Retinal pigment epithelial cell (primary cell): ENCODE results near the gene ADAMTS17.

Source experiments
- DNase-seq: peaks from one replicate; pipeline ENCODE4 v3.0.0-alpha.2; 2010; ENCODE audit warnings: low read depth
- H3K4me3 ChIP-seq: 2 replicates; pipeline ENCODE4 v1.5.1; 2011; ENCODE audit warnings: mild to moderate bottlenecking, low read length, control low read depth, moderate library complexity
- TF ChIP-seq, protein P1 (sequence below): conservative IDR thresholded peaks from 2 replicates; pipeline ENCODE4 v1.5.1; 2011; ENCODE audit warnings: low read depth, low read length, control low read depth, inconsistent platforms

ADAMTS17 gene

DNA sequence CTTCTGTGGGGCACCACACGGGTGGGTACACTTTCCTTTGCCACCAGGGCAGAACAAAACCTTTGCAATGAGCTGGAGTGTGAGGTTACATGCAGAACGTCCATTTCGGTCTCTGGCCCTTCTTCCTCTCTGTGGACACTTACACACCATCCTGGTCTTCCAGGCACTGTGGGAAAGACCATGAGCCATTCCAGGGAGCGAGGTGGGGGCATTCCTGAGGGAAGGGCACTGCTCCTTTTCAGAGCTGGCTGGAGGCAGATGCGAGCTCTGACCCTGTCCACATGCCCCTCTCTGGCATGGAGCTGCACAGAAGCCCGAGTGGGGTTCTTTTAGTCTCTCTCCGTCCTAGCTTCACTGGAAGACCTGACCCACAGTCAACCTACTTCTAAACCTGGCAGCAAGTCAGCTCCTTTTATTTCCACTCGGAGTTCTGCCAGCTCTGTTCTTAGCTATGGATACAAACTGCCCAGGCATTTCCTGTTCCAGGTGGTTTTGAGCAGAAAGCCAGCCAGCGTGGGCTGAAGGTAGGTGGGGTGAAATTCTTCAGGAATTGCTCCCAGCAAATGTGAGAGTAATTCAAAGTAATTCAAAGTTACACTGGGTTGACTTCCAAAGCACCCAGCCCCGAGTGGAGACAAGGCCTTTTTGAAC is 281.4 kb downstream of the ADAMTS17 start:
- no peak overlapping the region for H3K4me3 ChIP-seq
- TF ChIP-seq, protein P1, sequence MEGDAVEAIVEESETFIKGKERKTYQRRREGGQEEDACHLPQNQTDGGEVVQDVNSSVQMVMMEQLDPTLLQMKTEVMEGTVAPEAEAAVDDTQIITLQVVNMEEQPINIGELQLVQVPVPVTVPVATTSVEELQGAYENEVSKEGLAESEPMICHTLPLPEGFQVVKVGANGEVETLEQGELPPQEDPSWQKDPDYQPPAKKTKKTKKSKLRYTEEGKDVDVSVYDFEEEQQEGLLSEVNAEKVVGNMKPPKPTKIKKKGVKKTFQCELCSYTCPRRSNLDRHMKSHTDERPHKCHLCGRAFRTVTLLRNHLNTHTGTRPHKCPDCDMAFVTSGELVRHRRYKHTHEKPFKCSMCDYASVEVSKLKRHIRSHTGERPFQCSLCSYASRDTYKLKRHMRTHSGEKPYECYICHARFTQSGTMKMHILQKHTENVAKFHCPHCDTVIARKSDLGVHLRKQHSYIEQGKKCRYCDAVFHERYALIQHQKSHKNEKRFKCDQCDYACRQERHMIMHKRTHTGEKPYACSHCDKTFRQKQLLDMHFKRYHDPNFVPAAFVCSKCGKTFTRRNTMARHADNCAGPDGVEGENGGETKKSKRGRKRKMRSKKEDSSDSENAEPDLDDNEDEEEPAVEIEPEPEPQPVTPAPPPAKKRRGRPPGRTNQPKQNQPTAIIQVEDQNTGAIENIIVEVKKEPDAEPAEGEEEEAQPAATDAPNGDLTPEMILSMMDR, result no peak
- DNase-seq, result peak; percentile 22

- H3K4me3 ChIP-seq, result no peak overlapping the region
- TF ChIP-seq, protein P1, result no peak
- no peak for DNase-seq
Observed at GRCh38 chr15:100059521-100059920, 282.3 kb downstream of the ADAMTS17 start.

DNA sequence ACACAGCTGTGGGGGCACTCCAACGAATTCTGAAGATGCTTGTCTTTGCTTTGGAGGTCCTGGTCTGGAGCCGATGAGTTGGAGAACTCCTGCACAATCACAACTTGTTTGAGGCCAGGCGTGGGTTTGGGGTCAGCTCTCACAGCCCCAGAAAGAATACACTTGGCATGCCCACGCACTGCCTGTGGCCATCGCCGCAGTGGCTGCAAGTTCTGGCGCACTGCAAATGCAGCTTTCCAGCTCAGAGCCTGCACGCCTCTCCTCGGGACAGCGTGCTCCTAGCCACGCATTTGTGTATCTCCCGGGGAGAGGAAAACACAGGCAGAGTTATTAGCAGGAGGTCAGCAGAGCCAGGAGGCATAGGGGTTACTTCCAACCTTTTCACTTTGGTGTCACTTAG is 282.7 kb downstream of the ADAMTS17 start:
- TF ChIP-seq, protein P1, result no peak
- DNase-seq, result no peak

DNA sequence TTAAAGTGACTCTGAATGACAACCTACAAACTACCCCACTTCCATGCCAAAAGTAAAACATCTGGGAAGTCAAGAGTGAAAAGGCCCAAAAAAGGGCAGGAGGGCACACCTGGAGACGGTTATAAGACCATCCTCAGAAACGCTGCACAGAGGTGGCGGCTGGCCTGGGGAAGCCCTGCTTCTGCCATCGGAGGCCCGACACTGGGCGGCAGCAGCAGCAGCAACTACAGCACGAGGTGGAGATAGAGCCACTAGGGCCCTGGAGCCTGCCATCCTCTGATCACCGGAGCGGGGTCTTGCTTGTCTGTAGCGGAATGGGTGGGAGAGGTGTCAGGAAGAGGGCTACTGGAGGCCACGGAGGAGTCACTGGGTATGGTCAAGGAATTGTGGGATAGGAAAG is 283.3 kb downstream of the ADAMTS17 start:
- no peak overlapping the region for H3K4me3 ChIP-seq
- TF ChIP-seq, protein P1, result no peak
- DNase-seq, result no peak

More for the DNA sequence above, 282.7 kb downstream of the ADAMTS17 start:
- H3K4me3 ChIP-seq, result no peak overlapping the region

GRCh38 chr15:100057281-100057680 is 284.5 kb downstream of the ADAMTS17 start:
- DNase-seq, result no peak
- no peak overlapping the region for H3K4me3 ChIP-seq
- TF ChIP-seq, protein P1, result no peak

- no peak overlapping the region for H3K4me3 ChIP-seq
- no peak for DNase-seq
- TF ChIP-seq, protein P1, result no peak
Observed at GRCh38 chr15:100056411-100057072, 285.2 kb downstream of the ADAMTS17 start.

DNA sequence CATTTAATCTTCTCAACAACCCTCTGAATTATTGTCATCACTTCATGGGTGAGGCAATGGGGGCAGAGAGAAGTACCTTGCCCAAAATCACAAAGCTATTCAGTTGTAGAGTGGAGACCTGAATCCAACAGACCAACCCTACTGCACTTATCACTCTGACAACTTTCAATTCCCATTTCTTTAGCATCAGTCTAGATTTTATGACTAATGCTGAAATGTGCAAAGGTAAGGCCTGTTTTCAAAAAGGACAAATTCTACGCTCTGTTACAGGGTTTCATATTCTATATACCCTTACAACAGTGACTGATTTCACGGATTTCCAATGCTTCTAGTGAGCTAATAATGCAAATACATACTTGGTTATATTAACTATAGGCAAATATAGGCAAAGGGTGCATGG is 286.0 kb downstream of the ADAMTS17 start:
- TF ChIP-seq, protein P1, result no peak
- DNase-seq, result no peak
- no peak overlapping the region for H3K4me3 ChIP-seq
